PC-9 (cell line): Measurements from ENCODE around the gene GCGR.

Experiments
- CTCF ChIP-seq: fragments of 200-600 bp; sonication (generic); conservative IDR thresholded peaks from 2 replicates; pipeline ENCODE4 v1.6.1; 2017; ENCODE audit warnings: mixed run types, antibody characterized with exemption, mild to moderate bottlenecking, moderate library complexity
- EZH2 ChIP-seq: fragments of 200-600 bp; sonication (generic); IDR thresholded peaks from 2 replicates; pipeline ENCODE4 v1.8.0; 2017; ENCODE audit warnings: antibody characterized with exemption, low read depth

- TF ChIP-seq CTCF = no peak
- TF ChIP-seq EZH2 = no peak
Measured at GRCh38 chr17:81858170-81858966, 54.4 kb downstream of the GCGR start.
